A549 (cell line): ENCODE data around the gene SPATA12. TPM values are rescaled to one million over a fixed set of nuclear protein-coding genes. Genes with fewer than 3 reads are reported as not detected.

Source experiments
- ATAC-seq, 2 experiments: fragments of 200-7000 bp in 1 of 2; fragments of >200 bp in 1 of 2; cut with Nextera tagmentation in 1 of 2; cut with Tn5 transposase in 1 of 2; 3 replicates each; pipeline versions ENCODE4 v1.8.0 to v1.9.1; 2018 to 2020; ENCODE audit warnings: mild to moderate bottlenecking in 1 of 2, moderate library complexity in 1 of 2
- CTCF ChIA-PET: fragments of 300-600 bp; sonication (Branson Sonifier 250); formaldehyde crosslinking; extraction: SDS; loops from one replicate; lab custom pipeline; 2021; ENCODE audit warnings: antibody characterized with exemption, inconsistent platforms; lab: Yijun Ruan, JAX
- POLR2A ChIA-PET: fragments of 350-600 bp; formaldehyde crosslinking; extraction: SDS; loops from one replicate; lab custom pipeline; 2021; ENCODE audit warnings: antibody characterized with exemption, inconsistent platforms; lab: Yijun Ruan, JAX
- DNase-seq, 2 experiments: peaks; one replicate each; pipeline versions ENCODE4 v3.0.0 to v3.0.0-alpha.2; 2011 to 2016; ENCODE audit warnings: low read depth in 1 of 2, low spot score in 1 of 2
- FAIRE-seq: peaks from 2 replicates; lab custom pipeline; 2011; peaks lifted over from hg19 to GRCh38; lab: Jason Lieb, UNC
- H3K27ac ChIP-seq, 2 experiments: fragments of >200 bp; sonication (Bioruptor Twin); formaldehyde crosslinking; 3 replicates each; pipeline ENCODE4 v1.5.1; 2016 to 2017
- H3K4me1 ChIP-seq: fragments of >200 bp; sonication (Bioruptor Twin); formaldehyde crosslinking; 3 replicates; pipeline ENCODE4 v1.6.1; 2016
- H3K4me2 ChIP-seq: fragments of >200 bp; sonication (Bioruptor Twin); formaldehyde crosslinking; 3 replicates; pipeline ENCODE4 v1.6.1; 2016
- H3K4me3 ChIP-seq: fragments of >200 bp; sonication (Bioruptor Twin); formaldehyde crosslinking; 3 replicates; pipeline ENCODE4 v1.5.1; 2016
- H3K9me3 ChIP-seq: fragments of >200 bp; sonication (Bioruptor Twin); formaldehyde crosslinking; 3 replicates; pipeline ENCODE4 v1.6.1; 2016
- EHMT2 ChIP-seq: fragments of 200-600 bp; sonication (generic); IDR thresholded peaks from 2 replicates; pipeline ENCODE4 v1.6.1; 2016; ENCODE audit warnings: antibody characterized with exemption, low read depth, mild to moderate bottlenecking, moderate library complexity
- MAZ ChIP-seq: fragments of 150-350 bp; IDR thresholded peaks from 2 replicates; pipeline ENCODE4 v1.6.1; 2014; ENCODE audit warnings: antibody characterized with exemption, low read depth, low read length, borderline replicate concordance
- NR3C1 ChIP-seq: fragments of >200 bp; sonication (Bioruptor Twin); formaldehyde crosslinking; IDR thresholded peaks from 3 replicates; pipeline ENCODE4 v1.6.1; 2017
- POLR2A ChIP-seq: IDR thresholded peaks from 2 replicates; pipeline ENCODE4 v1.6.1; 2012; ENCODE audit warnings: mild to moderate bottlenecking, low read length
- POLR2AphosphoS2 ChIP-seq: conservative IDR thresholded peaks from 2 replicates; pipeline ENCODE4 v1.6.1; 2012; ENCODE audit warnings: low read length, improper control_type of control experiment, inconsistent platforms
- RNF2 ChIP-seq: fragments of 200-600 bp; sonication (generic); IDR thresholded peaks from 2 replicates; pipeline ENCODE4 v1.6.1; 2016; ENCODE audit warnings: low read depth, mild to moderate bottlenecking, antibody characterized with exemption, moderate library complexity, borderline replicate concordance
- ZNF302 ChIP-seq: fragments of 250-450 bp; sonication (Bioruptor Pico); IDR thresholded peaks from 2 replicates; pipeline ENCODE4 v1.9.0; 2021; ENCODE audit warnings: inconsistent platforms, mild to moderate bottlenecking, moderate library complexity
- ZSCAN20 ChIP-seq: fragments of 250-450 bp; sonication (Bioruptor Pico); IDR thresholded peaks from 2 replicates; pipeline ENCODE4 v1.8.0; 2022; ENCODE audit warnings: mild to moderate bottlenecking, moderate library complexity
- WGBS: methylation state at CpG from one replicate; pipeline ENCODE4 v1.1.6; 2017; ENCODE audit errors: missing lambda C conversion rate; 5-methylcytosine and 5-hydroxymethylcytosine counted together
- polyA plus RNA-seq, 4 experiments: library from polyadenylated mRNA; depleted of rRNA in 3 of 4; stranded (reverse); fragments of >200 nt; fragmentation: RNase III in 1 of 4; extraction: RNeasy Plus Mini Kit Qiagen cat#74134 plus additional on column Dnase treatment in 1 of 4; gene quantifications; 2 replicates in 3 of 4; 3 replicates in 1 of 4; pipeline ENCODE4 v1.2.3, GENCODE V29; 2011 to 2017
- TF ChIP-seq, protein P1 (sequence below): fragments of 200-600 bp; sonication (generic); IDR thresholded peaks from 2 replicates; pipeline ENCODE4 v1.6.1; 2016; ENCODE audit warnings: antibody characterized with exemption, mild to moderate bottlenecking, moderate library complexity
- TF ChIP-seq, protein P2 (sequence below): IDR thresholded peaks from 2 replicates; pipeline ENCODE4 v1.6.1; 2012
- TF ChIP-seq, protein P3 (sequence below): fragments of >200 bp; sonication (Bioruptor Twin); formaldehyde crosslinking; IDR thresholded peaks from 3 replicates; pipeline ENCODE4 v1.5.1; 2016
- TF ChIP-seq, protein P4 (sequence below): fragments of 250-450 bp; sonication (Bioruptor Pico); IDR thresholded peaks from 2 replicates; pipeline ENCODE4 v1.5.0; 2021; ENCODE audit warnings: mild to moderate bottlenecking, moderate library complexity, borderline replicate concordance
- TF ChIP-seq, protein P5 (sequence below): fragments of 150-350 bp; IDR thresholded peaks from 2 replicates; pipeline ENCODE4 v1.6.1; 2014; ENCODE audit warnings: low read depth, mild to moderate bottlenecking, low read length

The SPATA12 gene
- polyA plus RNA-seq, 2 of the 4 experiments (the other 2 are of a cell fraction) = 0.17 to 0.18 TPM

DNA sequence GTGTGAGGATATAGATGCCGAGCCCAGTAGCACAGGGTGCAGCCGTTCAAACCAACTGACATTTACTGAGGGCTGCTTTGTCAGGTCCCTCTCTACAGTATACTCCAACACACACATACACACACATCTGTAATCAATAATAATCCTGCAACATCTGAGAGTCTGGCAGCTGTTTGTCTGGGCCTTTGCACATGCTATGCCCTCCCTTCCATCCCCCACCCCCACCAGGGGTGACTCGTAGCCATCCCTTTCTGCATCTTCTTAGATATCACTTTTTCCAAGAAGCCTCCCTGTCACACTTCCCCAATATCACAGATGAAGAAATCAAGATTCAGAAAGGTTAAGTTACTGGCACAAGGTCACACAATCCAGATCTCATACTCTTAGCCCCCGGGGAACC lies 13.7 kb downstream of the SPATA12 start:
- CTCF ChIA-PET = no interaction called here
- Histone ChIP-seq H3K27ac (no peak overlapping the region), H3K4me1 (peaks cover 19% of the 10 kb centered on the region; the same call in 2 of the 3 replicates), H3K9me3 (no peaks in the 10 kb centered on the region), H3K4me3 (no peak overlapping the region), H3K4me2 (no peak overlapping the region)
- FAIRE-seq = no peak
- TF ChIP-seq ZNF302 (CRISPR knock-in tag) (no peak), NR3C1 (no peak), ZSCAN20 (CRISPR knock-in tag) (no peak), POLR2AphosphoS2 (no peak), RNF2 (no peak)
- TF ChIP-seq, protein P1, sequence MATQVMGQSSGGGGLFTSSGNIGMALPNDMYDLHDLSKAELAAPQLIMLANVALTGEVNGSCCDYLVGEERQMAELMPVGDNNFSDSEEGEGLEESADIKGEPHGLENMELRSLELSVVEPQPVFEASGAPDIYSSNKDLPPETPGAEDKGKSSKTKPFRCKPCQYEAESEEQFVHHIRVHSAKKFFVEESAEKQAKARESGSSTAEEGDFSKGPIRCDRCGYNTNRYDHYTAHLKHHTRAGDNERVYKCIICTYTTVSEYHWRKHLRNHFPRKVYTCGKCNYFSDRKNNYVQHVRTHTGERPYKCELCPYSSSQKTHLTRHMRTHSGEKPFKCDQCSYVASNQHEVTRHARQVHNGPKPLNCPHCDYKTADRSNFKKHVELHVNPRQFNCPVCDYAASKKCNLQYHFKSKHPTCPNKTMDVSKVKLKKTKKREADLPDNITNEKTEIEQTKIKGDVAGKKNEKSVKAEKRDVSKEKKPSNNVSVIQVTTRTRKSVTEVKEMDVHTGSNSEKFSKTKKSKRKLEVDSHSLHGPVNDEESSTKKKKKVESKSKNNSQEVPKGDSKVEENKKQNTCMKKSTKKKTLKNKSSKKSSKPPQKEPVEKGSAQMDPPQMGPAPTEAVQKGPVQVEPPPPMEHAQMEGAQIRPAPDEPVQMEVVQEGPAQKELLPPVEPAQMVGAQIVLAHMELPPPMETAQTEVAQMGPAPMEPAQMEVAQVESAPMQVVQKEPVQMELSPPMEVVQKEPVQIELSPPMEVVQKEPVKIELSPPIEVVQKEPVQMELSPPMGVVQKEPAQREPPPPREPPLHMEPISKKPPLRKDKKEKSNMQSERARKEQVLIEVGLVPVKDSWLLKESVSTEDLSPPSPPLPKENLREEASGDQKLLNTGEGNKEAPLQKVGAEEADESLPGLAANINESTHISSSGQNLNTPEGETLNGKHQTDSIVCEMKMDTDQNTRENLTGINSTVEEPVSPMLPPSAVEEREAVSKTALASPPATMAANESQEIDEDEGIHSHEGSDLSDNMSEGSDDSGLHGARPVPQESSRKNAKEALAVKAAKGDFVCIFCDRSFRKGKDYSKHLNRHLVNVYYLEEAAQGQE = no peak
- TF ChIP-seq, protein P2, sequence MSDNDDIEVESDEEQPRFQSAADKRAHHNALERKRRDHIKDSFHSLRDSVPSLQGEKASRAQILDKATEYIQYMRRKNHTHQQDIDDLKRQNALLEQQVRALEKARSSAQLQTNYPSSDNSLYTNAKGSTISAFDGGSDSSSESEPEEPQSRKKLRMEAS = no peak
- TF ChIP-seq, protein P3, sequence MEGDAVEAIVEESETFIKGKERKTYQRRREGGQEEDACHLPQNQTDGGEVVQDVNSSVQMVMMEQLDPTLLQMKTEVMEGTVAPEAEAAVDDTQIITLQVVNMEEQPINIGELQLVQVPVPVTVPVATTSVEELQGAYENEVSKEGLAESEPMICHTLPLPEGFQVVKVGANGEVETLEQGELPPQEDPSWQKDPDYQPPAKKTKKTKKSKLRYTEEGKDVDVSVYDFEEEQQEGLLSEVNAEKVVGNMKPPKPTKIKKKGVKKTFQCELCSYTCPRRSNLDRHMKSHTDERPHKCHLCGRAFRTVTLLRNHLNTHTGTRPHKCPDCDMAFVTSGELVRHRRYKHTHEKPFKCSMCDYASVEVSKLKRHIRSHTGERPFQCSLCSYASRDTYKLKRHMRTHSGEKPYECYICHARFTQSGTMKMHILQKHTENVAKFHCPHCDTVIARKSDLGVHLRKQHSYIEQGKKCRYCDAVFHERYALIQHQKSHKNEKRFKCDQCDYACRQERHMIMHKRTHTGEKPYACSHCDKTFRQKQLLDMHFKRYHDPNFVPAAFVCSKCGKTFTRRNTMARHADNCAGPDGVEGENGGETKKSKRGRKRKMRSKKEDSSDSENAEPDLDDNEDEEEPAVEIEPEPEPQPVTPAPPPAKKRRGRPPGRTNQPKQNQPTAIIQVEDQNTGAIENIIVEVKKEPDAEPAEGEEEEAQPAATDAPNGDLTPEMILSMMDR = no peak
- POLR2A ChIA-PET = no interaction called here
- ATAC-seq = no peak
- DNase-seq = no peak
- 98% methylated on average over 3 of the region's 4 CpGs for WGBS

DNA sequence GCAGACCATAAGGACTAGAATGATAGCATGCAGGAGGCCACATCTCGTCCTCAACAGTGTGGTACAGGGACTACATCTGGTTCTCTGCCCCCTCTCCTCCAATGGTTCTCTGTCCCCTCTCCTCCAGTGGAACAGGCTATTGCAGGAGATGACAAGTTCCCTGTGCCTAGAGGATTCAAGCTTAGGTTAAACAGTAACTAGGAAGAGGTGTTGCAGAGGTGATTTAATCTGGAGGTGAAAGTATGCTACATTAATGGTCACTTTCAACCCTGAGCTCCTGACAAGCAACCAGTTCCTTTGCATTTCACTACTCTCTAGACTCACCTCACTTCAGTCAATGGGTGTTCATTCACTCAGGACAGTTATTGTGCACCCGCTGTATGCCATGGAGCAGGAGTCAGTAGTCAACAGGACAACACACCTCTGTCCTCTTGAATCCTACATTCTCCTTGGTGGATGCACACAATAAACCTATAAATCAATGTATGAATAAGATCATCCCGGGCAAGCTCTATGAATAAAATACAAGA lies 16.0 kb downstream of the SPATA12 start:
- Histone ChIP-seq H3K27ac (no peak overlapping the region), H3K4me1 (peaks cover 20% of the 10 kb centered on the region; the same call in 1 of the 3 replicates), H3K9me3 (no peaks in the 10 kb centered on the region), H3K4me2 (no peak overlapping the region), H3K4me3 (no peak overlapping the region)
- 88% methylated on average over 3 of the region's 3 CpGs for WGBS
- FAIRE-seq = no peak
- no peak for ATAC-seq
- ChIA-PET CTCF (interaction anchor here (1.5 to 2.9 kb wide), 2 partner anchors 9 to 81 kb away, joined by 4 to 13 read pairs; no protein-coding TSS in a partner anchor), POLR2A (no interaction called here)
- no peak for DNase-seq
- TF ChIP-seq POLR2A (no peak), ZSCAN20 (CRISPR knock-in tag) (no peak), EHMT2 (no peak), MAZ (no peak)
- TF ChIP-seq, protein P4, sequence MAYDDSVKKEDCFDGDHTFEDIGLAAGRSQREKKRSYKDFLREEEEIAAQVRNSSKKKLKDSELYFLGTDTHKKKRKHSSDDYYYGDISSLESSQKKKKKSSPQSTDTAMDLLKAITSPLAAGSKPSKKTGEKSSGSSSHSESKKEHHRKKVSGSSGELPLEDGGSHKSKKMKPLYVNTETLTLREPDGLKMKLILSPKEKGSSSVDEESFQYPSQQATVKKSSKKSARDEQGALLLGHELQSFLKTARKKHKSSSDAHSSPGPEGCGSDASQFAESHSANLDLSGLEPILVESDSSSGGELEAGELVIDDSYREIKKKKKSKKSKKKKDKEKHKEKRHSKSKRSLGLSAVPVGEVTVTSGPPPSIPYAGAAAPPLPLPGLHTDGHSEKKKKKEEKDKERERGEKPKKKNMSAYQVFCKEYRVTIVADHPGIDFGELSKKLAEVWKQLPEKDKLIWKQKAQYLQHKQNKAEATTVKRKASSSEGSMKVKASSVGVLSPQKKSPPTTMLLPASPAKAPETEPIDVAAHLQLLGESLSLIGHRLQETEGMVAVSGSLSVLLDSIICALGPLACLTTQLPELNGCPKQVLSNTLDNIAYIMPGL (CRISPR knock-in tag) = no peak
- TF ChIP-seq, protein P5, sequence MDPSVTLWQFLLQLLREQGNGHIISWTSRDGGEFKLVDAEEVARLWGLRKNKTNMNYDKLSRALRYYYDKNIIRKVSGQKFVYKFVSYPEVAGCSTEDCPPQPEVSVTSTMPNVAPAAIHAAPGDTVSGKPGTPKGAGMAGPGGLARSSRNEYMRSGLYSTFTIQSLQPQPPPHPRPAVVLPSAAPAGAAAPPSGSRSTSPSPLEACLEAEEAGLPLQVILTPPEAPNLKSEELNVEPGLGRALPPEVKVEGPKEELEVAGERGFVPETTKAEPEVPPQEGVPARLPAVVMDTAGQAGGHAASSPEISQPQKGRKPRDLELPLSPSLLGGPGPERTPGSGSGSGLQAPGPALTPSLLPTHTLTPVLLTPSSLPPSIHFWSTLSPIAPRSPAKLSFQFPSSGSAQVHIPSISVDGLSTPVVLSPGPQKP = no peak
